ENCODE measurements around the gene DENND5A. TPM values are rescaled to one million over a fixed set of nuclear protein-coding genes. Genes with fewer than 3 reads are reported as not detected.

Gene DENND5A
- total RNA-seq, 4 donors from 2014 or later: 13.8 to 56.3 (median 23.4) TPM

DNA sequence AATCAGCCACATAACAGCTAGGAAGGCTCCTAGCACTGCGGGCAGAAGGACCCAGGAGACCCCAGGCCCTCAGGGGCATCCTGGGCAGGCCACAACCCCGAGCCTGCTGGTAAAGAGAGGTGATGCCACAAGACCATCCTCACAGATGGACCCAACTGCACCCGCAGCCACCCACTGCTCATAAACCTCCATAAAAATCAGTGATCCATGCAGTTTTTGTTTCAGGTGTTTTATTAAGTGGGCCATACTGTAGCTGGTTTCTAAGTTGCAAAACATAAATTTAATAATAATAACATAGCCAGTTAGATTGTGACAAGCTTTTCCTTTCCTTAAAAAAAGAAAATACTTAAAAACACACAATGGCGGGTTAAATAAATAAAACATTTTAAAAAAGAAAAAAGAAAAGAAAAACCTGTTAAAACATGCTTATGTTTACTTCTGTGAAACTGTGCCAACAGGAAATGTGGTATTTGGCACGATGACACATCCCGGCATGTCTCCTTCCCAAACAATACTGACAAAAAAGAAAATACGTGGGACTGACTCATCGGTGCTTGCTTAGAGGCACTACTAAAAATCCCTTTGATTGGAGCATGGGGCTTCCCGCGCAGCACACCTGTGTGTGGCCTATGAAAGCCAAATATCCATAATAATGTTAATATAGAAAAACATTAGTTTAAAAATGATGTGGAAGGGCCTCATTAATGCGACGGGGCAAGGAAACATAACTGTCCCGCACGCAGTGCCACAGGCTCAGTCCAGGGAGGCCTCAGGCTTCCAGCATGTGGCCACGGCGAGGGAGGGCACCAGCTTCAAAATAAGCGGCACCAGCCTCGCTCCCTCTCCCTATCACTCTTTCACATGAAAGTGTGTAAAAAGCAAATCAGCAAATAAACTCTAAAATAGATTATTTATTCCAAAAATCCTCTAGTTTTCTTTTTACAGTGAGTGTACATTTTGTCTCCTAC lies 126.3 kb downstream of the DENND5A start:
- no peak overlapping the region for H3K4me3 ChIP-seq
- no peaks in the 10 kb centered on the region for H3K9me3 ChIP-seq
- no peak for DNase-seq
- peaks cover 7 to 51% (median 30%) of the 10 kb centered on the region in 3 donors for H3K4me1 ChIP-seq
- intact Hi-C loops (cut with DNase I): loop anchor here (5.0 kb wide), 1 partner anchor 122 kb away; no protein-coding TSS in a partner anchor
- H3K27me3 ChIP-seq: no peaks in the 10 kb centered on the region
- peaks cover 0 to 55% (median 6%) of the 10 kb centered on the region in 3 donors for H3K36me3 ChIP-seq
- TF ChIP-seq POLR2A (IDR thresholded peaks at IDR 0.05): no peak
- TF ChIP-seq, protein P1, sequence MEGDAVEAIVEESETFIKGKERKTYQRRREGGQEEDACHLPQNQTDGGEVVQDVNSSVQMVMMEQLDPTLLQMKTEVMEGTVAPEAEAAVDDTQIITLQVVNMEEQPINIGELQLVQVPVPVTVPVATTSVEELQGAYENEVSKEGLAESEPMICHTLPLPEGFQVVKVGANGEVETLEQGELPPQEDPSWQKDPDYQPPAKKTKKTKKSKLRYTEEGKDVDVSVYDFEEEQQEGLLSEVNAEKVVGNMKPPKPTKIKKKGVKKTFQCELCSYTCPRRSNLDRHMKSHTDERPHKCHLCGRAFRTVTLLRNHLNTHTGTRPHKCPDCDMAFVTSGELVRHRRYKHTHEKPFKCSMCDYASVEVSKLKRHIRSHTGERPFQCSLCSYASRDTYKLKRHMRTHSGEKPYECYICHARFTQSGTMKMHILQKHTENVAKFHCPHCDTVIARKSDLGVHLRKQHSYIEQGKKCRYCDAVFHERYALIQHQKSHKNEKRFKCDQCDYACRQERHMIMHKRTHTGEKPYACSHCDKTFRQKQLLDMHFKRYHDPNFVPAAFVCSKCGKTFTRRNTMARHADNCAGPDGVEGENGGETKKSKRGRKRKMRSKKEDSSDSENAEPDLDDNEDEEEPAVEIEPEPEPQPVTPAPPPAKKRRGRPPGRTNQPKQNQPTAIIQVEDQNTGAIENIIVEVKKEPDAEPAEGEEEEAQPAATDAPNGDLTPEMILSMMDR (IDR thresholded peaks at IDR 0.05): no peak
- H3K27ac ChIP-seq: peak overlapping the region; percentile 50 to 79 (median 64)
- 40 to 48% methylated on average over 17 to 18 of the region's 18 CpGs for WGBS, 2 donors

DNA sequence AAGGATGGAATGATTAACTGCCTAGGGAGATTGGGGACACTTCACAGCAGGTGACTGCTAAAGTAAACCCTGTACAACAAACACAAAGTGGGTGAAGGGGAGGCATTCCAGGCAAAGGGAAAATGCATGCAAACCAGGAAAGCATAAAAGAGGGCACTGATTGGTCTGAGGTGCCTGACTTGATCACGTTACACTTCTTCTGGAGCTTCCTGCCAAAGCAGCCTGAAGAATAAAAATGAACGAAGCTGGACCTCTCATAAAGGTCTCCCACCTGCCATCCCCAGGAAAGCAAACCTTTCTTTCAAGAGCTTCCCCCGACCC lies 127.1 kb downstream of the DENND5A start:
- Histone ChIP-seq H3K4me3 (no peak overlapping the region), H3K36me3 (peaks cover 0 to 47% (median 0%) of the 10 kb centered on the region in 3 donors), H3K4me1 (peaks cover 7 to 43% (median 30%) of the 10 kb centered on the region in 3 donors), H3K27ac (peak overlapping the region; percentile 50 to 79 (median 64)), H3K9me3 (no peaks in the 10 kb centered on the region), H3K27me3 (no peaks in the 10 kb centered on the region)
- no peak for DNase-seq
- WGBS, 2 donors: 69 to 71% methylated on average over 3 of the region's 3 CpGs
- TF ChIP-seq POLR2A (IDR thresholded peaks at IDR 0.05): no peak
- TF ChIP-seq, protein P1 (IDR thresholded peaks at IDR 0.05): no peak
- intact Hi-C loops (cut with DNase I): loop anchor here (5.0 kb wide), 1 partner anchor 121 kb away; no protein-coding TSS in a partner anchor

DNA sequence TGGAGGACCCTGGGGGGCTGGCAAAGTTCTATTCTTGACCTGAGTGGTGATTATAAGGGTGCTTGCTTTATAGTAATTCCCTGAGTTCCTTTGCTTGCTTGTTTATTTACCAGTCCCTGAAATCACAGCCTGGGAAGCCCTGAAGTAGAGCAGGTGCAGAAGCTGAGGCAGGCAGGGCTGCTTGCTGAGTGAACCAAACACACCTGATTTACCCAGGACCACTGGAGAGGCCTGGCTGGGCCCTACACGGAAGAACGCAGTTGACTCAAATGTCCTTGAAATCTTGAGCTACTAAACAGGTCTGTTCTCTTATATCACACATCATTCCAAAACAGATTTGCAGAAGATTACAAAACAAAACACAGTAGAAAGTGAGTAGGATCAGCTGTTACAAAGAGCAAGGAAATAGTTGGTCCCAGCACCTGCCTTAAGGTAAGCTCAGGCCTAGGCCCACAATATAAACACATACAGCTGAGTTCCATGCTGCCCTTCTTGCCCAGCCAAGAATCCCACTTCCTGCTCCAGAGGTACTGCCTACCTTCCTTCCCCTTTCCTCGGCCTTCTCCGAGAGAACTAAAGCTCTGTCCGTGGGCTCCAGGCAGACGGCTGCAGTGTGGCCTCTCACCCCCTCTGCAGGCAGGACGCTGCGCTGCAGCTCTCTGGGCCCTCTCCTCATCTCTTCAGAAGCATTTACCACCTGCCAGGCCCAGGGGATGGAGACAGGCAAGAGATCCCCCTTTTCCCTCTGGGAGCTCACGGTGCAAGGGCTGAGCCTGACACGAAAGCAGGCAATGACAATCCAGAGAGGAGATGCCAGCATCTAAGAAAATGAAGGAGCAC lies 127.6 kb downstream of the DENND5A start:
- DNase-seq: peak; percentile 8
- peaks cover 7 to 41% (median 30%) of the 10 kb centered on the region in 3 donors for H3K4me1 ChIP-seq
- WGBS, 2 donors: 18 to 25% methylated on average over 5 to 10 of the region's 10 CpGs
- intact Hi-C loops (cut with DNase I): loop anchor here (5.0 kb wide), 1 partner anchor 120 kb away; no protein-coding TSS in a partner anchor
- no peaks in the 10 kb centered on the region for H3K9me3 ChIP-seq
- H3K27ac ChIP-seq: peak overlapping the region; percentile 37 to 79 (median 66)
- H3K4me3 ChIP-seq: no peak overlapping the region
- H3K27me3 ChIP-seq: no peaks in the 10 kb centered on the region
- H3K36me3 ChIP-seq: peaks cover 0 to 41% (median 0%) of the 10 kb centered on the region in 3 donors
- TF ChIP-seq, protein P1 (IDR thresholded peaks at IDR 0.05): peak; percentile 54 to 97 (median 92)
- TF ChIP-seq POLR2A (IDR thresholded peaks at IDR 0.05): no peak

DNA sequence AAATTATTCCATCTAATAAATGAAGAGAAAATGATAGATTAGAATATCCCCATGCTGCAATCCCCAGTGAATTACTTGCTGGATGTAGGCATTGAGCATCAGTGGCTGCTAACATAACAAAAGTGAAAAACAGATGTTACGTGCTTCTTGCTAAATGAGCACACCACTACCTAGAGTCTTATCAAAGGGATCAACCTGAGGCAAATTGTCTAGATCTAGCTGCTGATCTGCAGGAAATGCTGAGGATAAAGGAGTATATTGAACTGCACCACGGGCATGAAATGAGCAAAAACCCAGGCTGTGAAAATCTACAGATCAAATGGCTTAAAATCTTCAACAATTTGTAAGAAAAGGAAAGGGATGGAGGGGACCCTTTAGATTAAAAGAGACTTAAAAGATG lies 128.4 kb downstream of the DENND5A start:
- Histone ChIP-seq H3K36me3 (peaks cover 0 to 33% (median 0%) of the 10 kb centered on the region in 3 donors), H3K9me3 (no peaks in the 10 kb centered on the region), H3K27me3 (no peaks in the 10 kb centered on the region), H3K27ac (no peak overlapping the region), H3K4me3 (no peak overlapping the region), H3K4me1 (peaks cover 7 to 41% (median 30%) of the 10 kb centered on the region in 3 donors)
- intact Hi-C loops (cut with DNase I): loop anchor here (5.0 kb wide), 1 partner anchor 119 kb away; no protein-coding TSS in a partner anchor
- WGBS, 2 donors: 91 to 94% methylated on average over 2 of the region's 2 CpGs
- no peak for DNase-seq
- no peak for TF ChIP-seq POLR2A (IDR thresholded peaks at IDR 0.05)
- TF ChIP-seq, protein P1 (IDR thresholded peaks at IDR 0.05): no peak

Data from esophagus squamous epithelium (tissue), 5 donors.